Hippocampal formation (tissue), 2 donors: ENCODE data around the gene FAM24B.
A peak's percentile ranks its signal among the peaks of the same experiment; 100 is the strongest.
"Not testable (repeated sequence)": the region's sequence is repeated elsewhere in the genome, so short reads cannot be mapped to it uniquely, and the experiment has no call there.

Source experiments
- DNase-seq, 2 donors: peaks; one replicate each; lab custom pipeline; 2025; lab: John Stamatoyannopoulos, UW

Gene FAM24B

GRCh38 chr10:122858042-122858441, 21.3 kb downstream of the FAM24B start:
- not testable (repeated sequence) for DNase-seq

DNA sequence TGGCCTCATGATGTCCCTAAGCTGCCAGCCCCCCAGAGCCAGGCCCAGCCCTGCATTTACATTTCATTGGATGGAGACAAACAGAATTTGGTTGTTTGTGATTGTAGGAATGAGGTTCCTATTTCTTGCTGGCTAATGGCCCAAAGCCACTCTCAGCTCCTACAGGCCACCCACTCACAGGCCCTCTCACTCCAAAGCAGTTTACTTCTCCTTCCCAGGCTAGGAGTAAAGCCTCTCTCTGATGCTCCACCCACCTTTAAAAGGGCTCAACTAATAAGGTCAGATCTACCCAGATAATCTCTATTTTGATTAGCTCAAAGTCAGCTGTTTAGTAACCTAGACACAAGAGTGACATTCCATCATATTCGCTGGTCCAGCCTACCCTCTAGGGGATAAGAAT, 22.5 kb downstream of the FAM24B start:
- DNase-seq, result no peak

DNA sequence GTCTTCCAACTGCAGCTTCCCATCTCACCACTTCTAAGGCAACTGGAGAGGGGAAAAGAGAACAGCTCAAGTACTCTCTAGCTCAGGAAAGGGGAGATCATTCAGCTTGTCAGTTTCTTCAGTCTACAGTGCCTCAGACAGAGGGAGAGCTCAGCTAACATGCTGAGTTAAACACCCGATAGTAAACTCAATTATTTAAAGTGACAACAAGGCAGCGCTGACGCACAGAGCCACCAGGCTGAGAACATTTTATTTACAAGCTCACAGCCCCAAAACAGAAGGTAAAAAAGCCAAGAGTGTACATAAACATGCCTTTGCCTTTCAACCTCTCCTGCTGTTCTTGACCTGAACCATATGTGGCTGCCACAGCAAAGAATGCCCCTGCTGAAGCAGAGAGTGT, 23.6 kb downstream of the FAM24B start:
- no peak for DNase-seq

DNA sequence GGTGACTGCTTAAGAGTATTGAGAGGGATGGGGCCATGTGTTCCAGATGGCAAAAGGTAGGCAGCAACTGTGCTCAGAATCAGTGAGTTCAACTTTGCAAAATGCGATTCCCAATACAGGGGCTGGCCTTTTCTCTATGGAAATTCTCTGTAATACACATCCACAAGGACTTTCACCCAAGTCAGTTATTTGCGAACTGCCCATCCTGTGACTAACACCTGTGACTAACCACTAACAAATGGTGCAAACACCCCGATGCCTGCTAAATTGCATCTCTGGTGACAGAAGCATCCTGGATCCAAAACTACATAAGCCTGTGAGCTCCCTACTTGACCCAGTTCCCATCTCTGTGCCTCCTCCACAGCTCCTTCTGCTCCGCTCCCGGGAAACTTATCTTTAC, 24.7 kb downstream of the FAM24B start:
- DNase-seq, result peak in 1 of 2 donors; percentile 2

- DNase-seq, result no peak
These were observed 25.6 kb downstream of the FAM24B start for GRCh38 chr10:122853665-122854313.

DNA sequence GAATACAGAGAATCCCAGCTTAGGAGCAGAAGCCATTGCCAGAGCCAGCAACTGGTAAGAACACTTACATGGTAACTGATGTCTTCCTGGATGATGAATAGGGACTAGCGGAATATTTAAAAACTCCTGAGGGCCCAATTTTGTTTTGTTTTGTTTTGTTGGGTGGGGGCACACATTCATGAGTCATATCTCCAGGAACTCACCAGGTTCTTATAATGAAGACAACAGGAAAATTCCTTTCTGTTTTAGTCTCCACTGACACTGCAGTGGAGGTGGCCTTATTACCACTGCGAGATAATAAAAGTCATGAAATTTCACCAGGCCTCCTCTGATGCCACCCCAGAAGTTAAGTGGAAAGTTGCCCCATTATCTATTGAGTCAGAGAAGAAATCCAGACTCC, 27.1 kb downstream of the FAM24B start:
- no peak for DNase-seq

- no peak for DNase-seq
These were observed 28.4 kb downstream of the FAM24B start for GRCh38 chr10:122850705-122851640.

- no peak for DNase-seq
These were observed 29.3 kb downstream of the FAM24B start for GRCh38 chr10:122849900-122850605.

DNA sequence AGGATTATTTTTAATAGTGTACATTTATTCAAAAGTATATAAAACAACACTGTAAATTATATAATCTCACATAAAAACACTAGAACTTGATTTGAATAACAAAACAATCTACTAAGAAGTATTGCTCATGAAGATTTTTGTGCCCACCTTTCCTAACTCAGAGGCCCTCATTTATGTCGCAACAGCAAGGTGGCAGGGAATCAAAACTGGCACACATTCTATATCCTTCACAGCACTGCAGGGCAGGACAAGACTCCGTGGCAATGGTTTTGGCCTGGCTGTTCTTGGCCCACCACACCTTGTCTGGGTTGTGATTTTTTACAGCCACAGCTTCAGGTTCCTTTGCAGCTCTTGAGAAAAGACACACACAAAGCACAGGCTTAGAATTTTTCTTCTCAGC, 30.3 kb downstream of the FAM24B start:
- no peak for DNase-seq

GRCh38 chr10:122847782-122848604, 31.4 kb downstream of the FAM24B start:
- no peak for DNase-seq

DNA sequence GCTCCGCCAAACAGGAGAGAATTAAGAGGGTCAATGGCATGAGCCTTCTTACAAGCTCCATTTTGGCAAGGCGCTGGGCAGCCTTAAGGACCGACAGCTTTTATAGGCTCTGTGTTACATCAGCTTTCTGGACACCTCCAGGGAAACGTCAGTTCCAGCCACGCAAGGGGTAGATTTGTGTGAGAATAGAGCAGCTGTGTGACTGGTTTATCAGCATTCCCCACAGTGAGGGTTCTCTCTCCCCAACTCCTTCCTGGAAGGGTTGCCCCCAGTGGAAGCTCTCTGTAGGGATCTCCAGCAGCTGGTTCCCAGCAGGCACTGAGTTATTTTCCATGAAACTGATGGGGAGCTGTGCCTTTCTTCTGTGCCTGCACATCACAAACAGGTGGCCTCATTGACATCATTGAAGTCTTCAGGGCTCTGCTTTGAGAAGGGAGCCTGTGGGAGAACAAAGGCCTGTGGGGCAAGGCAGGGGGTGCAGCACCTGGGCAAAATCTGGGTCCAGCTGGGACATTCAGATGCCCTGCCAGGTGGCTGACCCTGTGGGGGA, 33.5 kb downstream of the FAM24B start, which contains the start of gene CUZD1:
Gene CUZD1 (minus strand): TSS at position 75 of the 550 bp plus-strand sequence. CDS start 14 bp downstream, at position 61.
- DNase-seq, result no peak

DNA sequence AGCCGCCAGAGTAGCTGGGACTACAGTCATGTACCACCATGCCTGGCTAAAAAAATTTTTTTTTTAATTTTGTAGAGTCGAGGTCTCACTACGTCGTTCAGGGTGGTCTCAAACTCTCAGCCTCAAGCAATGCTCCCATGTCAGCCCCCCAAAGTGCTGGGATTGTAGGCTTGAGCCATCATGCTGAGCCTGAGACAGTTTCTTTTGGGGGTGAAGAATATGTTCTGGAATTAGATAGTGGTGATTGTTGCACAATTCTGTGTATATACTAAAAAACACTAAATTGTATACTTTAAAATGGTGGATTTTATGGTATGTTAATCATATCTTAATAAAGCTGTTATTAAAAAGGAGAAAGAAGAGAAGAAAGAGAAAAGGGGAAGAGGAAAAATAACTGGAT, 35.2 kb downstream of the FAM24B start:
- DNase-seq, result no peak

GRCh38 chr10:122841569-122841968, 37.8 kb downstream of the FAM24B start:
- DNase-seq, result no peak

DNA sequence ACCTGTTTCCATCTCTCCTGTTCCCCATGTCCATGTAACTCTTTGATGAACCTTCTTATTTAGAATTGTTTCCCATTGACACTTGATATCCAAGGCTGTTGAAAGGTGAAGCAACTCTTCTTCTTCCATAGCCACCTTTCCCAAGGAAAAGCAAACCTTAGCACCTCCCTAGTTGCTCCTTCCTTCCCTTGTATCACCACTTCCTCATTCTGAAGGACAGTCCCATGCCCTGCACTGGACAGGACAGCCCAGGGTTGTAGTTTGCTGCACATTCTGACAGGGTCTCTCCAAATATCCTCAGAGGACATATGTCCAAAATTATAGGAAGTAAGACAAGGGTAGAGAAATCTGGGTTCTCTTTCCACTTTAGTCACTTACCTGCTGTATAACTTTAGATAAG, 39.9 kb downstream of the FAM24B start:
- DNase-seq, result no peak

- no peak for DNase-seq
These were observed 40.5 kb downstream of the FAM24B start for GRCh38 chr10:122838880-122839279.

DNA sequence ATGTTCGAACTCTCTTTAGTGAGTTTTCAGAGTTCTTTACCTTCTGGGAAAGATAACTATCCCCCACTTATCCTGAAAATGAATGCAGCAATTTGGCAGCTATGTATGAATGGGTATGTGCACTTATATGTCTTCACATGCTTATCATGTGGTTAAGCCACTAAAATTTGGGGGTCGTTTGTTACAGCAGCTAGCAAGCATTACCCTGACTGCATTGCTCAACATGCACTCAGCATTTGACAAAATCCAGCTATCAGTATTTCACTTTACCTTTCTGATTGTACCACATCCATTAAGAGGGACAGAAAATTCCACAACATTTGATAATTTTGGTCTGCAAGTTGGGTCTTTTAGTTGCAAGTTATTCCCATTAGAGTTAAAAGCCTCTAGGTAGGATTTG, 43.5 kb downstream of the FAM24B start:
- DNase-seq, result no peak

DNA sequence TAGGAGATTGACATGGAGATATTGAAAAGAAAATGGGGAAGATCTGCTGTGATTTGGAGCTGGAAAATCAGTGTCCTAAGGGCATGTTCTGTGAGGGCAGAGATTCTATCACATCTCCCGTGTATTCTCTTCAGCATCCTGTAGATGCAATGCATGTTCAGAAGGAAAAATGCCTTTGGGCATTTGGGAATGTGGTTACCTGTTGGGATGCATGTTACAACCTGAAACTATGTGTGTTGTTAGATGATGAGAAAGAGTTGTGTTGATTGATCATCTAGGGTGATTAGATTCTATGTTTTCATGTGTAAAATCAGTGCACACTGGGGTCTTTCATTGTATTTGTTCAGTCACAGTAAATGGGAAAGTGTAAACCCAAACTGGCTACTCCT, 48.4 kb downstream of the FAM24B start:
- no peak for DNase-seq

DNA sequence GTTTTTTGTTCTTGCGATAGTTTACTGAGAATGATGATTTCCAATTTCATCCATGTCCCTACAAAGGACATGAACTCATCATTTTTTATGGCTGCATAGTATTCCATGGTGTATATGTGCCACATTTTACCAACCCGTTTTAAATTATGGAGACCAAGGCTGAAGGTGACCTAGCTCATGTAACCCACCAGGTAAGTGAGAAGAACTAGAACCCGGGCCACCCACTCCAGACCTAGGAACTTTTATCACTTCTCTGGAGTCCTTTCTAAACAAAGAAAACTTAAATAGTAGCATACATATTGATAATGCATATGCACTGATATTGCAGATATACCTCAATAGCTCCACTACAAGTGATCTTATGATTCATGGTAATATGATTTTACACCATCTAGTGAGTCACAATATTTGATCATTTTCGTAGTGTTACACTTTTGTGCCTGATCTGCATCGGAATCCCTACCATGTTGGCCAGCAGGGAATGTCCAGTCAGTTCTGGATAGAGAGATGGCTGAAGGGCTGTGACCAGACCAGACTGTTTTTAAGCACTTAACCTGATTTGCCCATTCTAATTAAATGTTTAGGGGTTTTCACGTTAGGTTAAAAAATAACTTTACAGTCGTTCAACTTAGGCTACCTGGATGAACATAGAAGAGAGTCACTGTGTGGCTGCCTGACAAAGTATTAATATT, 49.0 kb downstream of the FAM24B start:
- DNase-seq, result no peak

DNA sequence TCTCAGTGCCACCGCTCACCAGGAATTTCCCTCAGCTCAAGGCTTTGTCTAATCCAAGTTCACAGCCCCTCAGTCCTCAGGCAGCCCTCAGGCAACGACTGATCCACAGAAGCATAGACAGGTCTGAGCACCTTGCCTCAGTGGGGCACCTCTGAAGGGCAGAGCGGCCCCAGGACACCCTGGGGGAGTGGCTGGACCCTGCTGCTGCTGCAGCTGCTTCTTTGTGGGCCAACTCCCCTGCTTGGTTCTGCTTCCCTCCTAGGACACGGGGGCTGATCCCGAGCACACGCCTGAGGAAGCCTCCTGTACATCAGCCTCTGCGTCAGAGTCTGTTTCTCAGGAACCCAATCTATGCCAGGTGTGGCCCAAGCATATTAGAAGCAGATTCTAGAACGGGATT, 49.9 kb downstream of the FAM24B start:
- DNase-seq, result no peak

GRCh38 chr10:122828716-122829255, 50.6 kb downstream of the FAM24B start:
- DNase-seq, result no peak
